Stimulated activated CD8-positive, alpha-beta memory T cell treated with anti-CD3 and anti-CD28 coated beads, Interleukin-7, amount 100 ng/mL, for 4 hours (primary cell): Measurements from ENCODE around the gene STK10.
"Not testable (repeated sequence)": the region's sequence is repeated elsewhere in the genome, so short reads cannot be mapped to it uniquely, and the experiment has no call there.

ENCODE experiments used
- DNase-seq, 2 donors: peaks; one replicate each; pipeline ENCODE4 v3.0.0-alpha.2; 2020; ENCODE audit warnings: low read depth in 2 of 2

STK10 gene

DNA sequence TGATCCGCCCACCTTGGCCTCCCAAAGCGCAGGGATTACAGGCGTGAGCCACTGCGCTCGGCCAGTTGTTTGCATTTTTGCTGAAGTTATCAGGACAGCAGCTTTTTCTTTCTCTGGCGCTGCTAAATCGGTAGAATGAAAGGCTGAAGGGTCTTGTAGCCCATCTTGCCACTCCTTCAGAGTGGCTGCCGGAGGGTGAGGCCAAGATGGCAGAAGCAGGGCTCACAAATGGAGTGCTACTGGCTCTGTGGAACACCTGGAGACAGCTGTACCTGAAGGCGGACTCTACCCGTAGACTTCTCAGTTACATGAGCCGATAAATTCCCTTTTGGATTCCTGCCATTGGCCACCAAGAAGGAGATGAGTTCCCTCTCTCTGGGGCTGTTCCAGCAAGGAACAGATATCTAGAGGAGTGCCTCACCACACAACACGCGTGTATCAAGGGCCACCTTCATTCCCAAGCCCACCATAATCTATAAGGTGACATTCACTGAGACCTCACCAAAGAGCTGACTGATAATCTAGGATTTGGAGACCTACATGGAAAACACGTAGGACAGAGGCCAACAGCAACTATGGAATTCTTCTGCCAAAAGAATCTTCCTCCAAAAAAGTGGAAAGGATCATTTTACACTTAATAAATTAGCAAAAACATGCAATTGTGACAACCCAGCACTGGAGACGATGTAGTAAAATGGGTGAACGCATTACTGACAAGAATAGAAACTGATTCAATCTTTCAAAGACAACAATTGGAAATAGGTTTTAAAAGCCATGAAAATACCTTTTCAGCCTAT, 21.8 kb downstream of the STK10 start:
- DNase-seq, result no peak

- DNase-seq, result no peak
Observed at GRCh38 chr5:172165465-172165864, 22.6 kb downstream of the STK10 start.

DNA sequence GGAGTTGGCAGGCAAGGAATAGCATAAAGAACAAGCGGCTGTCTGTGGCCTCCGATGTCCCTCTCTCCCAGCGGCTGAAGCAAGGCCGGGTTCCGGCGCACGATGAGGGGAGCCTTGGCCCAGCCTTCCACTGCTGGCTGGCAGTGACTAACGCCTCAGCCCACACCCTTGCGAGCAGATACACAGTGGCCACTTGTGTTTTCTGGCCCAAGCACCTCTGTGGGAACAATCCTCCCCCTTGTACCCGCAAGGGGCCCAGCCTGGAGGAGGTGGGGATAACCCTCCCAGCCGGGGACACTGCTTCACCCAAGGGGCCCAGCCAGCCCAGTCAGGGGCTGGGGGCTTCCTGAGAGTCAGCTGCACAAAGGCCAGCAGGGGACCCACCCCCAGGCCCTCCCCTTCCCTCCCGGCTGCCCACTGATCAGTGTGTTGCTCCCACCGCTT, 23.2 kb downstream of the STK10 start:
- DNase-seq, result no peak

DNA sequence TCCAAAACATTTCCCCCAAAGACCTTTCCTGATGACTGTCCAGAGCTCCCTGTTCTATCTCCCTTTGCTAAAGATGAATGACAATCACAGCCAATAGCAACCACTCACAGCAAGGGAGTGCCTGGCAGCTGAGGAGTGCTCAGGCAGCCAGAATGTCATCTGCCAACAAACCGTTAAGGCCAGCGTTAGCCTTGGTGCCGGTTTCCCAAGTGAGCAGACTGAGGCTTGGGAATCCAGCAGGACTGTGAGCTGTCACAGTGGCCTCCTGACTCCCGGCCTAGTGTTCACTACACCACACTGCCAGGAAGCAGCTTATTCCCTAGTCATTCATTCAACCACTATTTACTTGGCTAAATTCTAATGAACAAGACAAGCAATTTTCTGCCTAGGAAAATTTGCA, 24.7 kb downstream of the STK10 start:
- no peak for DNase-seq

DNA sequence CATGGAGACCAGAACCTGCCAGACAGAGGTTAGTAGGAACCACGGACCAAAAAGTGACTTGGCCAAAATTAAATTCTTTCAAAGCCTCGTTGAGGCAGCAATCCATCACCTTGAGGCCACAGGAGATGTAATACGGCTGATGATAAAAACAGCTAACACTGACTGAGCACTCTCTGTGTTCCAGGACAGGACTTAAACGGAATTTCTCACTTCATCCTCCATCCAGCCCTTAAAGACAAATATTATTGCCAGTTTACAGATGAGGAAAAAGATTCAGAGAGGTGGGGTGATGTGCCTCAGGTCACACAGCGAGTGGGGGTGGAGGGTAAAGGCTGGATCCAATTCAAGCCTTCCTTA, 25.1 kb downstream of the STK10 start:
- no peak for DNase-seq

- DNase-seq, result no peak
Observed at GRCh38 chr5:172162323-172162986, 25.6 kb downstream of the STK10 start.

DNA sequence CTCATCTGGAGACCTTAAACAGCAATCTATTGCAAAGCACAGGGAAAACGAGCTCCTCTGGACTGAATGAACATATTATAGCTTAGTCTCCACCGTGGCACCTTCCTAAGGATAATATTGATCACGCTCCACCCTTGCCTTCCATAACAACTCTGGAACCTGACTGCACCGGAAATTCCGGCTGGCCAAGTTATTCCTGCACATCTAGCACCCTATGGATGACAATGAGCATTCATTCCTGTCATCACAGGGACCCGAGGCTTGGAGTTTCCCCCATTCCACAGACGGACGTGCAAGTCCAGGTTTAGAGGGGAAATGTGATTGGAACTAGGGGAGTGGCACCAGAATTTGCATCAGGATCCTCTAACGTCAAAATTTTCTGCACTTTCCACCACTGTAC, 27.5 kb downstream of the STK10 start:
- DNase-seq, result no peak

DNA sequence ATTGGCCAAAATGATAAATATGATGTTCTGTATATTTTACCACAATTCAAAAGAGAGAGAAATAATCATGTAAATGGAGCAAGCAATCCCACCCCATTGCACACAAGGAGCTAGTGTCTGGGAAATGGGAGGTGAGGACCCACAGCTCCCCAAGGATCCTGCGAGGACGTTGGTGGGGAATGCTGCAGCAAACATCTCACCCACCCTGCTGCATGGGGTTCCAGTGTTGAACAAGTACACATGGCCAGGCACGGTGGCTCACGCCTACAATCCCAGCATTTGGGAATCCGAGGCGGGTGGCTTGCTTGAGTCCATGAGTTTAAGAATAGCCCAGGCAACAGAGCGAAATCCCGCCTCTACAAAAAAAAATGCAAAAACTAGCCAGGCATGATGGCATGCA, 29.0 kb downstream of the STK10 start:
- DNase-seq, result no peak

DNA sequence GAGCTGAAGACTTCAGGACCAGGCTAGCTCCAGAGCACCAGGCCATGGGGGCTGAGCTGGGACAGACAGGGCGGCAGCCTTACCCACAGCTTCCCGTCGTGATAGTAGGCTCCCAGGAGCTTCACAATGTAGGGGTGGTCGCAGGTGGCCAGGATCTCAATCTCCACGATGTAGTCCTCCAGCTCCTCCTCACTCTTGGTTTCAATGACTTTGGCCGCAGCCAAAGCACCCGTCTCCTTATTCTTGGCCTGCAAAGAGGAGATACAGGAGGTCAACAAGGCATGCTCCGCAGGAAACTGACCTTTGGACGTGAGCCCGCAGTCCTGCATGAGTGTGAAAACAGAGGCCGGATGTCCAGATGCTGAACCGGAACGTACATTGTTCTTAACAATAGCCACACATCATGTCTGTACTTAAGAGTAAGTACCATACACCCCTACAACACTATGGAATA, 31.5 kb downstream of the STK10 start:
- no peak for DNase-seq

GRCh38 chr5:172155101-172155500, 32.9 kb downstream of the STK10 start:
- not testable (repeated sequence) for DNase-seq

DNA sequence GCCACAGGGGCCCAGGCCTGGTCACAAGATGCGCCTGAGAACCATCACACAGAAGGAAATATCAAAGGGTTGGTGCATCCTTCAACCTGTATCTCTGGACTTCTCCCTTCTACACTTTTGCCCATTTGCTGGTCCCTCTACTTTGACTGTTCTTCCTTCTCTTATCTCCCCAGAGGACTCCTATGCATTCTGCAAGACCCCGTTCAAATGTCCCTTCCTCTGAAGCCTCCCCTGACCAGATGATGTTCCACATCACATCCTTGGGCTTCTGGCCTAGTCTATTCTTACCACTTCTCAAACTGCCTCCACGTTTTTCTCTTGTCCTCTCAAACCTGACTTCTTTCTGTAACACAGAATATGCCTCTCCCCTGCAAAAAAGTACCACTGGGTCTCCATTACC, 34.3 kb downstream of the STK10 start:
- no peak for DNase-seq

GRCh38 chr5:172151661-172152210, 36.3 kb downstream of the STK10 start:
- DNase-seq, result no peak

- DNase-seq, result no peak
Observed at GRCh38 chr5:172150514-172151425, 37.3 kb downstream of the STK10 start.

- DNase-seq, result not testable (repeated sequence)
Observed at GRCh38 chr5:172149481-172149880, 38.5 kb downstream of the STK10 start.

DNA sequence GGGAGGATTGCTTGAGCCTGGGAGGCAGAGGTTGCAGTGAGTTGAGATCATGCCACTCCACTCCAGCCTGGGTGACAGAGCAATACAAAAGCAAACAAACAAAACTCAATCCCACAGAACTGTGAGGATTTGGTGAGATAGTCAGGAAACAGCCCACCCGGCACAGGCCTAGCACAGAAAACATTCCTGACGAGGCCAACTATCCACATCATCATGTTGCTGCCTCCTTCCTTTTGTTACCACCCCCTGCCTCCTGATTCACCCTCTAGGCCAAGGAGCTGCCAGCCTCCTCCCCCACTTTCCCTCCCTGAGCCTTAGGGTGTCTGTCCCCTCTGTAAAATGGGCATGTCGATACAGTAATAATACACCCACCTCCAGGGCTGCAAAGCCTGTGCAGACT, 39.0 kb downstream of the STK10 start:
- no peak for DNase-seq

GRCh38 chr5:172148381-172148780, 39.6 kb downstream of the STK10 start:
- DNase-seq, result no peak

GRCh38 chr5:172147857-172148256, 40.2 kb downstream of the STK10 start:
- DNase-seq, result no peak

- no peak for DNase-seq
Observed at GRCh38 chr5:172146748-172147092, 41.3 kb downstream of the STK10 start.

GRCh38 chr5:172145870-172146747, 41.9 kb downstream of the STK10 start:
- DNase-seq, result no peak

DNA sequence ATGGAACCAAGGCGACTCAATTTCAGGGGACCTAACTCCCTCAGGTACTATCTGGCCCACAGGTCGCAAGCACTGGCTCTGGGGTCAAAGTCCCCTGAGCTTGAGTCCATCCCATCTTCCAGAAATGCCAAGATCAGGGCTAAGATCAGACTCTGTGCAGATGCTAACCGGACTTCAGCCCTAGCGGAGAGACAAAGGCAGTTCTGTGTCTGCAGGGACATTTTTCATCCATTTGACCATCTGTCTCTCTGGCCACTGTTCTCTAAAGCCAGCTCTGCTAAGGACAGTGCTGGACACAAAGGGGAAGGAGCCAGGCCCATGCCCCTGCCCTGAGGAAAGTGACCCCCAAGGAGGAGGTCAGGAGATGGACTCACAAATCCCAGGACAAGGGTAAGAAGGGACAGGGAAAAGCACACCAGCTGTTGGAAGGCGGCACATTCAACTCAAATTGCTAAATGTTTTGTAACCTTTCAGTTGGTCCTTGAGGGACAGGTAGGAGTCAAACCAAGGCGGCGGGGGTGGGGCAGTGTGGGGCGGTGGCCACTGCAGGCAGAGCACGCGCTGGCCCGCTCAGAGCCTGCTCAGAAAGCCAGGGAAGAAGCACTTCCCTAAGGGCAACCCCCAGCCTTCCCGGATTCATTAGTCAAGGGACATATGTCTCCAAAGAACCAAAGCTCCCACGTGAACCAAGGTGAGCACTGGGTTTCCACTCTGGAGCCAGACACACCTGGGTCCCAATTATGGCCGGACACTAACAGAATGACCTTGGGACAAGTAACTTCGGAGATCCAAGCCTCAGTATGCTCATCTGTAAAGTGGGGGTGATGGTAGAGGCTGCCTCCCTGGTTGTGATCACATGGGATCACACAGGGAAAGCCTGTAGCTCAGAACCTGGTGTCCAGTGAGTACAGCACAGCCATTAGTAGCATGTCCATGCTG, 42.8 kb downstream of the STK10 start:
- DNase-seq, result no peak
